ENCODE results near the gene RBM38. TPM values are rescaled to one million over a fixed set of nuclear protein-coding genes. Genes with fewer than 3 reads are reported as not detected.

The RBM38 gene
- total and polyA plus RNA-seq, 2 of the 4 experiments (the other 2 are of a cell fraction): 5.2 to 11.9 TPM

- TF ChIP-seq RFX5 (IDR thresholded peaks at IDR 0.05; ENCODE audit: low read depth, low read length): no peak
Observed at GRCh38 chr20:57402206-57403125, 11.3 kb downstream of the RBM38 start (continued).

DNA sequence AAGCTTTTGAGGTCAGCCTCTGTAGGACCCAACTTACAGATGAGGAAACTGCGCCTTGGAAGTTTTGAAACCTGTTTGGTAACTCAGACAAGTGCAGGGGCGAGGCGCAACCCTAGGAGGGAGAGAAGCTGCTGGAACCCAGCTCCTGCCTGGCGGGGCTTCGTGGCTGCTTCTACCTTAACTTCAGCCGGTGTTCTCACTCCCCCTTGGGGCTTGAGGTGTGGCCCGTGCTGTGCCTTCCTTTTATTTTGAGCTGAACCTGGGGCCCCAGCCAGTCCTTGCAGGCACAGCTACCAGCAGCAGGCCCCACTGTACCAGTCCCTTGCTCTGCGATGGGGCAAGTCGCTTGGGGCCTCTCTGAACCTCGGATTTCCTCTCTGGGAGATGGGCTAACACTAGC lies 12.0 kb downstream of the RBM38 start:
- intact Hi-C loops (cut with micrococcal nuclease) (no loop called here), dilution Hi-C loops (cut with HindIII; ENCODE audit: low sequenced_read_pairs, unreplicated experiment) (no loop called here), in situ Hi-C loops (cut with MboI; ENCODE audit: low sequenced_read_pairs) (no loop called here)
- Histone ChIP-seq H3K79me1 (ENCODE audit: low read depth in 1 of 2, low read length in 2 of 2) (peaks cover 0 to 3% of the 10 kb centered on the region in 2 experiments; a peak in 1 of 4 replicates), H3K4ac (ENCODE audit: low read depth, low read length) (no peak overlapping the region), H4K5ac (ENCODE audit: low read depth, low read length) (no peak overlapping the region), H2BK20ac (ENCODE audit: low read depth, low read length) (no peak overlapping the region), H3K9me3 (ENCODE audit: control insufficient read depth, insufficient read depth, low read length) (no peaks in the 10 kb centered on the region), H2AFZ (replicated peaks; ENCODE audit: low read length, poor library complexity) (no peak overlapping the region), H3K9ac (ENCODE audit: low read depth, low read length) (no peak overlapping the region), H3K4me2 (ENCODE audit: low read depth, low read length) (no peak overlapping the region), H3K27me3 (ENCODE audit: control insufficient read depth, insufficient read depth, low read length) (no peaks in the 10 kb centered on the region), H3K9me1 (ENCODE audit: insufficient read depth, low read length) (no peaks in the 10 kb centered on the region), H3K23ac (ENCODE audit: low read depth, low read length) (no peak overlapping the region), H3K56ac (ENCODE audit: extremely low read depth, insufficient read depth, low read length) (no peak overlapping the region), H3K18ac (ENCODE audit: low read depth, low read length) (no peak overlapping the region), H3K36me3 (ENCODE audit: control insufficient read depth, insufficient read depth, low read length) (peaks cover 20% of the 10 kb centered on the region), H3K14ac (replicated peaks; ENCODE audit: low read depth, low read length) (no peak overlapping the region), H4K20me1 (ENCODE audit: insufficient read depth, low read length) (no peaks in the 10 kb centered on the region; the same call in 1 of the 2 replicates), H3K4me1 (ENCODE audit: control insufficient read depth, insufficient read depth, low read length) (peaks cover 5% of the 10 kb centered on the region; the same call in 1 of the 2 replicates), H2BK120ac (ENCODE audit: low read depth, low read length) (no peak overlapping the region), H3K4me3 (ENCODE audit: insufficient read depth, low read depth, low read length) (no peak overlapping the region), H2AK5ac (ENCODE audit: low read depth, low read length) (no peak overlapping the region), H2BK15ac (ENCODE audit: low read depth, low read length) (no peak overlapping the region), H2AK9ac (replicated peaks; ENCODE audit: low read depth, low read length, poor library complexity) (no peak overlapping the region), H3K27ac (ENCODE audit: insufficient read depth, low read length) (no peak overlapping the region), H4K91ac (ENCODE audit: insufficient read depth, low read depth, low read length) (no peak overlapping the region), H4K8ac (ENCODE audit: low read depth in 2 of 2, low read length in 2 of 2) (no peak overlapping the region), H2BK5ac (ENCODE audit: low read depth, low read length, poor library complexity, severe bottlenecking) (no peak overlapping the region)
- DNase-seq (no peak), ATAC-seq (ENCODE audit: low read depth) (no peak)
- no CpG with 5 or more reads among the region's 10 CpGs for whole genome bisulfite sequencing, 2 experiments (ENCODE audit: extremely low coverage in 2 of 2, insufficient read length in 1 of 2)
- BruUV-seq (replicated peaks): no TSS peak
- POLR2A ChIA-PET (ENCODE audit: unreplicated experiment): no interaction called here
- TF ChIP-seq CHD1 (IDR thresholded peaks at IDR 0.05; ENCODE audit: low read depth, low read length): no peak
- TF ChIP-seq RCOR1 (IDR thresholded peaks at IDR 0.05; ENCODE audit: insufficient replicate concordance, low read length): no peak
- CTCF ChIA-PET: no interaction called here

Measured in IMR-90 (cell line).